Measurements from ENCODE around the gene PDE10A. TPM values are rescaled to one million over a fixed set of nuclear protein-coding genes. Genes with fewer than 3 reads are reported as not detected.

PDE10A gene
- total and polyA plus RNA-seq, 2 of the 4 experiments (the other 2 are of a cell fraction), result 3.4 to 12.4 TPM

DNA sequence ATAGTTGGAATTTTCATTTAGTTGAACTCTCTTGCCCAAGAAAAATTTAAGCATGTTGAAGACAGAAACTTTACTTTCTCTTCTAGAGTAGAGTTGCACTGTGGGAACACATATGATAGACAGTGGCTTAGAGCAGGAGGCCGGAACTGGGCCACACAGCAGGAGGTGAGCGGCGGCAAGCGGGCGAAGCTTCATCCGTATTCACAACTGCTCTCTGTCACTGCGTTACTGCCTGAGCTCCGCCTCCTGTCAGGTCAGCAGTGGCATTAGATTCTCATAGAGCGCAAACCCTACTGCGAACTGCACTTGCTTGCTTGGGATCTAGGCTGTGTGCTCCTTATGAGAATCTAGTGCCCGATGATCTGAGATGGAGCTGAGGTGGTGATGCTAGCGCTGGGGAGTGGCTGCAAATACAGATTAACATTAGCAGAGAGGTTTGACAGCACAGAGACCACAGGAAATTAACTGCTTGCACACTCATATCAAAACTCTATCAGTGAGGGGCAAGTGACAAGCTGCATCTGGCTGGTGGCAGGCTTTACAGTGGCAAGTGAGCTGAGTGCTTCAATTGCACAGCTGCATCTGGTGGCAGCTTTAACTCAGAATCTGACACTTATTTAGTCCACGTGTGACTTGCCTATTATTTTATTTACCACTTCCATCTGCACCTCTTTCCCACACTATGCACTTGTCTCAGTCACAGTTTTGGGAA, 178.7 kb downstream of the PDE10A start:
- no TSS peak for BruUV-seq (replicated peaks)
- no peak overlapping the region for H3K9ac ChIP-seq (ENCODE audit: low read depth, low read length)

More for the DNA sequence above, 178.7 kb downstream of the PDE10A start:
- dilution Hi-C loops (cut with HindIII; ENCODE audit: low sequenced_read_pairs, unreplicated experiment) (no loop called here), intact Hi-C loops (cut with micrococcal nuclease) (no loop called here), in situ Hi-C loops (cut with MboI; ENCODE audit: low sequenced_read_pairs) (no loop called here)
- Histone ChIP-seq H3K36me3 (ENCODE audit: control insufficient read depth, insufficient read depth, low read length) (no peaks in the 10 kb centered on the region), H3K9me3 (ENCODE audit: control insufficient read depth, insufficient read depth, low read length) (no peaks in the 10 kb centered on the region), H2BK5ac (ENCODE audit: low read depth, low read length, poor library complexity, severe bottlenecking) (no peak overlapping the region), H3K9me1 (ENCODE audit: insufficient read depth, low read length) (no peaks in the 10 kb centered on the region; the same call in 1 of the 2 replicates), H3K56ac (ENCODE audit: extremely low read depth, insufficient read depth, low read length) (no peak overlapping the region), H4K8ac (ENCODE audit: low read depth in 2 of 2, low read length in 2 of 2) (no peak overlapping the region), H3K79me1 (ENCODE audit: low read depth in 1 of 2, low read length in 2 of 2) (peaks cover 4 to 15% of the 10 kb centered on the region in 2 experiments; a peak in 2 of 4 replicates), H3K4me3 (ENCODE audit: insufficient read depth, low read depth, low read length) (no peak overlapping the region), H2BK15ac (ENCODE audit: low read depth, low read length) (no peak overlapping the region), H2AK9ac (replicated peaks; ENCODE audit: low read depth, low read length, poor library complexity) (no peak overlapping the region), H4K91ac (ENCODE audit: insufficient read depth, low read depth, low read length) (no peak overlapping the region), H4K20me1 (ENCODE audit: insufficient read depth, low read length) (no peaks in the 10 kb centered on the region), H3K14ac (replicated peaks; ENCODE audit: low read depth, low read length) (no peak overlapping the region), H3K18ac (ENCODE audit: low read depth, low read length) (no peak overlapping the region), H3K27me3 (ENCODE audit: control insufficient read depth, insufficient read depth, low read length) (no peaks in the 10 kb centered on the region), H3K4ac (ENCODE audit: low read depth, low read length) (no peak overlapping the region), H3K4me1 (ENCODE audit: control insufficient read depth, insufficient read depth, low read length) (peaks cover 14% of the 10 kb centered on the region), H3K27ac (ENCODE audit: insufficient read depth, low read length) (no peak overlapping the region), H4K5ac (ENCODE audit: low read depth, low read length) (no peak overlapping the region), H3K23ac (ENCODE audit: low read depth, low read length) (no peak overlapping the region), H2BK20ac (ENCODE audit: low read depth, low read length) (no peak overlapping the region), H2BK120ac (ENCODE audit: low read depth, low read length) (no peak overlapping the region), H3K4me2 (ENCODE audit: low read depth, low read length) (no peak overlapping the region), H2AK5ac (ENCODE audit: low read depth, low read length) (no peak overlapping the region), H2AFZ (replicated peaks; ENCODE audit: low read length, poor library complexity) (no peak overlapping the region)
- ATAC-seq (ENCODE audit: low read depth), result no peak
- TF ChIP-seq RCOR1 (IDR thresholded peaks at IDR 0.05; ENCODE audit: insufficient replicate concordance, low read length), result no peak
- no peak for TF ChIP-seq MXI1 (IDR thresholded peaks at IDR 0.05; ENCODE audit: borderline replicate concordance, low read depth, low read length)
- no peak for TF ChIP-seq FOS (IDR thresholded peaks at IDR 0.05; ENCODE audit: low read depth, low read length)
- no peak for TF ChIP-seq MAZ (IDR thresholded peaks at IDR 0.05; ENCODE audit: borderline replicate concordance, low read depth, low read length)
- TF ChIP-seq, protein P1, sequence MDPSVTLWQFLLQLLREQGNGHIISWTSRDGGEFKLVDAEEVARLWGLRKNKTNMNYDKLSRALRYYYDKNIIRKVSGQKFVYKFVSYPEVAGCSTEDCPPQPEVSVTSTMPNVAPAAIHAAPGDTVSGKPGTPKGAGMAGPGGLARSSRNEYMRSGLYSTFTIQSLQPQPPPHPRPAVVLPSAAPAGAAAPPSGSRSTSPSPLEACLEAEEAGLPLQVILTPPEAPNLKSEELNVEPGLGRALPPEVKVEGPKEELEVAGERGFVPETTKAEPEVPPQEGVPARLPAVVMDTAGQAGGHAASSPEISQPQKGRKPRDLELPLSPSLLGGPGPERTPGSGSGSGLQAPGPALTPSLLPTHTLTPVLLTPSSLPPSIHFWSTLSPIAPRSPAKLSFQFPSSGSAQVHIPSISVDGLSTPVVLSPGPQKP (IDR thresholded peaks at IDR 0.05; ENCODE audit: borderline replicate concordance, low read depth, low read length), result no peak
- no peak for TF ChIP-seq BHLHE40 (IDR thresholded peaks at IDR 0.05; ENCODE audit: low read depth, low read length)
- TF ChIP-seq, protein P2, sequence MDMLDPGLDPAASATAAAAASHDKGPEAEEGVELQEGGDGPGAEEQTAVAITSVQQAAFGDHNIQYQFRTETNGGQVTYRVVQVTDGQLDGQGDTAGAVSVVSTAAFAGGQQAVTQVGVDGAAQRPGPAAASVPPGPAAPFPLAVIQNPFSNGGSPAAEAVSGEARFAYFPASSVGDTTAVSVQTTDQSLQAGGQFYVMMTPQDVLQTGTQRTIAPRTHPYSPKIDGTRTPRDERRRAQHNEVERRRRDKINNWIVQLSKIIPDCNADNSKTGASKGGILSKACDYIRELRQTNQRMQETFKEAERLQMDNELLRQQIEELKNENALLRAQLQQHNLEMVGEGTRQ (IDR thresholded peaks at IDR 0.05; ENCODE audit: low read depth, low read length), result no peak
- no peak for TF ChIP-seq RFX5 (IDR thresholded peaks at IDR 0.05; ENCODE audit: low read depth, low read length)
- no peak for TF ChIP-seq SMC3 (IDR thresholded peaks at IDR 0.05; ENCODE audit: low read depth, low read length)
- TF ChIP-seq POLR2A (IDR thresholded peaks at IDR 0.05; ENCODE audit: low read depth, low read length), result no peak
- no peak for TF ChIP-seq CHD1 (IDR thresholded peaks at IDR 0.05; ENCODE audit: low read depth, low read length)
- no peak for TF ChIP-seq RAD21 (IDR thresholded peaks at IDR 0.05; ENCODE audit: low read length)
- no peak for TF ChIP-seq NFE2L2 (IDR thresholded peaks at IDR 0.05; ENCODE audit: low read depth, low read length)
- TF ChIP-seq MAFK (IDR thresholded peaks at IDR 0.05; ENCODE audit: low read depth, low read length), result no peak
- TF ChIP-seq CEBPB (IDR thresholded peaks at IDR 0.05; ENCODE audit: low read depth, low read length), result no peak
- ChIA-PET CTCF (interaction anchor here (0.6 kb wide), 1 partner anchor 241 kb away, joined by 4 read pairs; no protein-coding TSS in a partner anchor), POLR2A (ENCODE audit: unreplicated experiment) (no interaction called here)
- 78% methylated on average over 6 of the region's 13 CpGs; no CpG with 5 or more reads in 1 of the 2 experiments for WGBS, 2 experiments (ENCODE audit: extremely low coverage in 2 of 2, insufficient read length in 1 of 2)
- no peak for DNase-seq
